Measurements from ENCODE around the gene NEB.
"Not testable (repeated sequence)": the region's sequence is repeated elsewhere in the genome, so short reads cannot be mapped to it uniquely, and the experiment has no call there.

- TF ChIP-seq, protein P1, sequence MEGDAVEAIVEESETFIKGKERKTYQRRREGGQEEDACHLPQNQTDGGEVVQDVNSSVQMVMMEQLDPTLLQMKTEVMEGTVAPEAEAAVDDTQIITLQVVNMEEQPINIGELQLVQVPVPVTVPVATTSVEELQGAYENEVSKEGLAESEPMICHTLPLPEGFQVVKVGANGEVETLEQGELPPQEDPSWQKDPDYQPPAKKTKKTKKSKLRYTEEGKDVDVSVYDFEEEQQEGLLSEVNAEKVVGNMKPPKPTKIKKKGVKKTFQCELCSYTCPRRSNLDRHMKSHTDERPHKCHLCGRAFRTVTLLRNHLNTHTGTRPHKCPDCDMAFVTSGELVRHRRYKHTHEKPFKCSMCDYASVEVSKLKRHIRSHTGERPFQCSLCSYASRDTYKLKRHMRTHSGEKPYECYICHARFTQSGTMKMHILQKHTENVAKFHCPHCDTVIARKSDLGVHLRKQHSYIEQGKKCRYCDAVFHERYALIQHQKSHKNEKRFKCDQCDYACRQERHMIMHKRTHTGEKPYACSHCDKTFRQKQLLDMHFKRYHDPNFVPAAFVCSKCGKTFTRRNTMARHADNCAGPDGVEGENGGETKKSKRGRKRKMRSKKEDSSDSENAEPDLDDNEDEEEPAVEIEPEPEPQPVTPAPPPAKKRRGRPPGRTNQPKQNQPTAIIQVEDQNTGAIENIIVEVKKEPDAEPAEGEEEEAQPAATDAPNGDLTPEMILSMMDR (IDR thresholded peaks at IDR 0.05) = not testable (repeated sequence)
- not testable (repeated sequence) for TF ChIP-seq EZH2 (IDR thresholded peaks at IDR 0.05; ENCODE audit: borderline replicate concordance, insufficient read depth, low read depth, low read length, poor library complexity, severe bottlenecking)
Measured at GRCh38 chr2:151698134-151698533, 36.1 kb downstream of the NEB start.
